ENCODE measurements around the gene OR6S1.

- TF ChIP-seq CTCF (IDR thresholded peaks at IDR 0.05; ENCODE audit: control extremely low read depth in 1 of 3, insufficient read depth in 1 of 3, low read depth in 1 of 3, low read length in 3 of 3) (no peak), SIX5 (IDR thresholded peaks at IDR 0.05; ENCODE audit: low read depth, low read length) (no peak), POLR2AphosphoS5 (IDR thresholded peaks at IDR 0.05; ENCODE audit: low read depth, low read length) (no peak), SP4 (IDR thresholded peaks at IDR 0.05; ENCODE audit: low read length) (no peak), SIN3A (conservative IDR thresholded peaks at IDR 0.05 in 1 of 2, IDR thresholded peaks at IDR 0.05 in 1 of 2; ENCODE audit: low read depth in 1 of 2, low read length in 2 of 2) (peak; percentile 56 to 78; a peak in 2 of 4 replicates), EP300 (IDR thresholded peaks at IDR 0.05; ENCODE audit: borderline replicate concordance in 1 of 2, low read depth in 2 of 2, low read length in 2 of 2) (no peak), SRF (IDR thresholded peaks at IDR 0.05; ENCODE audit: low read depth, low read length) (no peak), EZH2 (IDR thresholded peaks at IDR 0.05; ENCODE audit: low read depth, low read length, severe bottlenecking) (no peak), GABPA (IDR thresholded peaks at IDR 0.05; ENCODE audit: borderline replicate concordance, insufficient read depth, low read length) (no peak), POLR2A (IDR thresholded peaks at IDR 0.05; ENCODE audit: control extremely low read depth in 1 of 2, low read depth in 2 of 2, low read length in 2 of 2) (peak in 1 of 2 experiments; percentile 20; a peak in 1 of 3 replicates), MAX (IDR thresholded peaks at IDR 0.05) (no peak; the same call in 1 of the 2 replicates), CHD2 (IDR thresholded peaks at IDR 0.05; ENCODE audit: low read length) (peak; percentile 67), CREB1 (IDR thresholded peaks at IDR 0.05) (peak; percentile 62)
- TF ChIP-seq, protein P1, sequence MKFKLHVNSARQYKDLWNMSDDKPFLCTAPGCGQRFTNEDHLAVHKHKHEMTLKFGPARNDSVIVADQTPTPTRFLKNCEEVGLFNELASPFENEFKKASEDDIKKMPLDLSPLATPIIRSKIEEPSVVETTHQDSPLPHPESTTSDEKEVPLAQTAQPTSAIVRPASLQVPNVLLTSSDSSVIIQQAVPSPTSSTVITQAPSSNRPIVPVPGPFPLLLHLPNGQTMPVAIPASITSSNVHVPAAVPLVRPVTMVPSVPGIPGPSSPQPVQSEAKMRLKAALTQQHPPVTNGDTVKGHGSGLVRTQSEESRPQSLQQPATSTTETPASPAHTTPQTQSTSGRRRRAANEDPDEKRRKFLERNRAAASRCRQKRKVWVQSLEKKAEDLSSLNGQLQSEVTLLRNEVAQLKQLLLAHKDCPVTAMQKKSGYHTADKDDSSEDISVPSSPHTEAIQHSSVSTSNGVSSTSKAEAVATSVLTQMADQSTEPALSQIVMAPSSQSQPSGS (IDR thresholded peaks at IDR 0.05; ENCODE audit: low read length): no peak
Measured at GRCh38 chr14:20683891-20684661, 42.6 kb upstream of the OR6S1 start, which contains the start of gene RNASE4.
